GM21447 (cell line): ENCODE data around the gene GYS1.
"Not testable (repeated sequence)": the region's sequence is repeated elsewhere in the genome, so short reads cannot be mapped to it uniquely, and the experiment has no call there.

Experiments used
- ATAC-seq: cut with Tn5 transposase; IDR thresholded peaks from one replicate; pipeline ENCODE4 v1.9.1; 2021; ENCODE audit not compliant: unreplicated experiment

GYS1 gene

GRCh38 chr19:48993175-48994034, at the start of gene GYS1, which contains the start of gene RUVBL2:
GYS1 (minus strand) TSS chr19:48993309; CDS start chr19:48993112, 197 bp downstream.
RUVBL2 (plus strand) TSS chr19:48993887; CDS start chr19:48993912, 25 bp downstream.
- ATAC-seq: peak; percentile 87

- ATAC-seq: not testable (repeated sequence)
Measured at GRCh38 chr19:49042666-49043065, 49.6 kb upstream of the GYS1 start.

GRCh38 chr19:49042177-49042576, 49.1 kb upstream of the GYS1 start:
- ATAC-seq: no peak

- not testable (repeated sequence) for ATAC-seq
Measured at GRCh38 chr19:49039736-49040135, 46.6 kb upstream of the GYS1 start.

- not testable (repeated sequence) for ATAC-seq
Measured at GRCh38 chr19:49038557-49039276, 45.6 kb upstream of the GYS1 start.

- ATAC-seq: not testable (repeated sequence)
Measured at GRCh38 chr19:49038111-49038510, 45.0 kb upstream of the GYS1 start.

- not testable (repeated sequence) for ATAC-seq
Measured at GRCh38 chr19:49036815-49037214, 43.7 kb upstream of the GYS1 start, which contains the start of gene CGB1. CGB1 (minus strand) TSS chr19:49036895; CDS start chr19:49036711, 184 bp downstream.

GRCh38 chr19:49031642-49032301, 38.7 kb upstream of the GYS1 start, which contains the start of gene CGB2:
CGB2 (plus strand) TSS chr19:49031890; CDS start chr19:49032096, 206 bp downstream.
- not testable (repeated sequence) for ATAC-seq

- not testable (repeated sequence) for ATAC-seq
Measured at GRCh38 chr19:49030323-49030722, 37.2 kb upstream of the GYS1 start.

GRCh38 chr19:49029749-49030148, 36.6 kb upstream of the GYS1 start:
- not testable (repeated sequence) for ATAC-seq

GRCh38 chr19:49028686-49029085, 35.6 kb upstream of the GYS1 start:
- ATAC-seq: not testable (repeated sequence)

GRCh38 chr19:49025599-49025998, 32.5 kb upstream of the GYS1 start:
- not testable (repeated sequence) for ATAC-seq

- ATAC-seq: not testable (repeated sequence)
Measured at GRCh38 chr19:49025088-49025487, 32.0 kb upstream of the GYS1 start.

- ATAC-seq: not testable (repeated sequence)
Measured at GRCh38 chr19:49024233-49024632, 31.1 kb upstream of the GYS1 start, which contains the start of gene CGB3. CGB3 (minus strand) TSS chr19:49024333; CDS start chr19:49023971, 362 bp downstream.

- no peak for ATAC-seq
Measured at GRCh38 chr19:49022116-49022515, 29.0 kb upstream of the GYS1 start.

- no peak for ATAC-seq
Measured at GRCh38 chr19:49020931-49021895, 28.1 kb upstream of the GYS1 start.

- no peak for ATAC-seq
Measured at GRCh38 chr19:49020342-49020741, 27.2 kb upstream of the GYS1 start.

GRCh38 chr19:49019242-49019932, 26.3 kb upstream of the GYS1 start:
- no peak for ATAC-seq
